A673 (cell line): Measurements from ENCODE around the gene GRHL1.

Source experiments
- EZH2 ChIP-seq: fragments of 200-600 bp; sonication (generic); IDR thresholded peaks from 2 replicates; pipeline ENCODE4 v1.6.1; 2017; ENCODE audit warnings: borderline replicate concordance, low read depth, mild to moderate bottlenecking, mixed read lengths, antibody characterized with exemption, low read length; ENCODE audit not compliant: poor library complexity, severe bottlenecking
- TF ChIP-seq, protein P1 (sequence below): fragments of 300-800, 200-600 bp; sonication (generic); conservative IDR thresholded peaks from 2 replicates; pipeline ENCODE4 v1.5.1; 2017; ENCODE audit warnings: low read depth, mild to moderate bottlenecking, antibody characterized with exemption, low read length, moderate library complexity, mixed read lengths

DNA sequence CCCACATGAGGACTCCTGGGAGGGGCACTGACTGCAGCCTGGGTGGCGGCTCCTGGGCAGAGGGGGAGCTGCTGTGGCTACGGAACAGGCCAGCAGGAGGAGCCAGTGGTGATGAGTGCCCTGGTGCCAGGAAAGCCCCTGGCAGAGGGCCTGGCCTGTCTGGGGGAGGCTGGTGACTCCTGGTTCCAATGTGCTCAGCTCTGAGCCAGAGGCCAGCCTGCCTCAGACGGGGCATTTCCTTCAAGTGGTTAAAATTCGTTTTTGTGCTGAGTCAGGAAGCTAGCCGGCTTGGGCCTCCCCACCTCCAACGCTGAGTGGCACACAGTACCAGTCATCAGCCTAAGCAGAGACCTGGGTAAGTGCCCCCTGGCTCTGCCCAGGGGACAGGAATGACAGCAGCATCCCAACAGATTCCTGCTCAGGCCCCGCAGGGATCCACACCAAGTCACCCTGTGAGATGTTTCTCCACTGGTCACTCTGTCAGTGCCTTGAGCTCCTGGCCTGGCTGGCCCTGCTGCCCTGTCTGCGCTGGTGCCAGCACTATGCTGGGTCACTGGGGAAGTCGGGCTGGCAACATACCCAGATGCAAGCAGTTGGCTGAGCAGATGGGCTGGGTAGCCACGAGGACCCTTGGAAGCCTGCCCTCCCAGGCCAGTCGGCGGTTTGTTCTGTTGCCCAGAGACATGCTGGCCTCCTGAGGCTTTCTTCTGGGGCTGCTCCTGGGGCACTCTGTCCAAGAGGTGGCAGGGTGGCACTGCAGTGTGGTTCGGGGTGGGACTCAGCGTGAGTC is 84.8 kb downstream of the GRHL1 start:
- TF ChIP-seq, protein P1, sequence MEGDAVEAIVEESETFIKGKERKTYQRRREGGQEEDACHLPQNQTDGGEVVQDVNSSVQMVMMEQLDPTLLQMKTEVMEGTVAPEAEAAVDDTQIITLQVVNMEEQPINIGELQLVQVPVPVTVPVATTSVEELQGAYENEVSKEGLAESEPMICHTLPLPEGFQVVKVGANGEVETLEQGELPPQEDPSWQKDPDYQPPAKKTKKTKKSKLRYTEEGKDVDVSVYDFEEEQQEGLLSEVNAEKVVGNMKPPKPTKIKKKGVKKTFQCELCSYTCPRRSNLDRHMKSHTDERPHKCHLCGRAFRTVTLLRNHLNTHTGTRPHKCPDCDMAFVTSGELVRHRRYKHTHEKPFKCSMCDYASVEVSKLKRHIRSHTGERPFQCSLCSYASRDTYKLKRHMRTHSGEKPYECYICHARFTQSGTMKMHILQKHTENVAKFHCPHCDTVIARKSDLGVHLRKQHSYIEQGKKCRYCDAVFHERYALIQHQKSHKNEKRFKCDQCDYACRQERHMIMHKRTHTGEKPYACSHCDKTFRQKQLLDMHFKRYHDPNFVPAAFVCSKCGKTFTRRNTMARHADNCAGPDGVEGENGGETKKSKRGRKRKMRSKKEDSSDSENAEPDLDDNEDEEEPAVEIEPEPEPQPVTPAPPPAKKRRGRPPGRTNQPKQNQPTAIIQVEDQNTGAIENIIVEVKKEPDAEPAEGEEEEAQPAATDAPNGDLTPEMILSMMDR: peak; percentile 59
- TF ChIP-seq EZH2: no peak
